GM08714 (cell line): ENCODE results near the gene WFIKKN1.

Source experiments
- H3K4me3 ChIP-seq: fragments of 200-500 bp; sonication (Bioruptor generic); 2 replicates; pipeline ENCODE4 v1.5.1; 2014; ENCODE audit warnings: mild to moderate bottlenecking, low read length, inconsistent platforms
- ZNF274 ChIP-seq: IDR thresholded peaks from 2 replicates; pipeline ENCODE4 v1.6.1; 2012; ENCODE audit warnings: mild to moderate bottlenecking, low read depth, low read length

Gene WFIKKN1

GRCh38 chr16:680967-681745 is 50.4 kb downstream of the WFIKKN1 start:
- peak overlapping the region; percentile 95 for H3K4me3 ChIP-seq
- no peak for TF ChIP-seq ZNF274

GRCh38 chr16:681746-682427 is 51.1 kb downstream of the WFIKKN1 start:
- TF ChIP-seq ZNF274 = no peak

GRCh38 chr16:682493-683395 is 52.0 kb downstream of the WFIKKN1 start:
- TF ChIP-seq ZNF274 = no peak
- peak overlapping the region; percentile 68; the same call in 1 of the 2 replicates for H3K4me3 ChIP-seq

More at GRCh38 chr16:681746-682427, 51.1 kb downstream of the WFIKKN1 start:
- no peak overlapping the region; the same call in 1 of the 2 replicates for H3K4me3 ChIP-seq

GRCh38 chr16:683396-684070 is 52.7 kb downstream of the WFIKKN1 start:
- no peak for TF ChIP-seq ZNF274
- H3K4me3 ChIP-seq = peak overlapping the region; percentile 68
